CD4-positive, alpha-beta T cell treated with Interleukin-21 for 1 hour (primary cell): ENCODE data around the gene SLX4IP.

Experiments used
- DNase-seq: peaks from one replicate; pipeline ENCODE4 v3.0.0-alpha.2; 2020

The SLX4IP gene

DNA sequence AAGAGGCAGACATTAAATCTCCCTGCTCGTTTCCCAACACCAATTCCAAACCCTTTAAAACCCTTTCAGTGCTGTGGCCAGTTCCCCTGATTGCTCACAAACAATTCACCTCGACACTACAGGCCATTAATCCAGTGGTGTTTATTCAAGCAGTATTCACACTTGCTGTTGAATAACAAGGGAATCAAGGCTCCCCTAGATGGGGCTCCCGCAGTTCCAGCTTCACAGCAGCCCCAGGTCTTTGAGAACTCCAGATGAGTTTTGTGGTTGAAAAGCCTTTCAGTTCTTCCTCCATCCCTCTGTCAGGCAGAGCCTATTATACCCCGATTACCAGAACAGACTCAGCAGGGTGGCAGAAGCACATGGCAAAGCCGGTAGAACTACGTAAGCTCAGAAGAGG is 202.5 kb downstream of the SLX4IP start:
- no peak for DNase-seq

DNA sequence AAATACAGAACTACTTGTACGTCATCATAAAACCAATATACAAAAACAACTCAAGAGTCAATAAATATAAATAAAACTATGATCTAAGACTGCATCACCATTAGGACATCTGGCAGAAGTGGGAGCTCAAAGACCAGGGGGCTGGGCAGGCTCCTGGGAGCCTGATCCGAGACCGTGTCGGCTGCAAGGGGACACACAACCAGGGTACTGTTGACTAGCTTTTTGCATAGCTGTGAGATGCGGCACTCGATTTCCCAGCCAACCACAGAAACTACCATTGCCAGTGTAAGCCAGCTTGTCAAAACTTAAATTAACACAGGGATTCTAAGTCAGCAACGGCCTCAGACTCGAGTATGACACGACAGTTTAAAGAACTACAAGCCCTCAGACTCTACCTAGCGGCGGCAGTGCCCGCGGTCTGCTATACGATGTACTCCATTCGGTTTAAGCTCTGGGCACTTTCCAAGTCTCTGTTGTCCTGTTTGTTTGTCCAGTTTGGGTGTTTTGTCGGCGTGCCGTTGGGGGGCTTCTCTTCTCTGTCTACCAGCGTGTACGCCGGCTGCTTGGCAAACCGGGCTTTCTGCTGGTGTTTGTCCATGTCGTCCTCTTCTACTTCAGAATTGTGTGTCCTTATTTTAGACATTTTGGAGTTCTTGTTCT is 204.1 kb downstream of the SLX4IP start:
- no peak for DNase-seq

DNA sequence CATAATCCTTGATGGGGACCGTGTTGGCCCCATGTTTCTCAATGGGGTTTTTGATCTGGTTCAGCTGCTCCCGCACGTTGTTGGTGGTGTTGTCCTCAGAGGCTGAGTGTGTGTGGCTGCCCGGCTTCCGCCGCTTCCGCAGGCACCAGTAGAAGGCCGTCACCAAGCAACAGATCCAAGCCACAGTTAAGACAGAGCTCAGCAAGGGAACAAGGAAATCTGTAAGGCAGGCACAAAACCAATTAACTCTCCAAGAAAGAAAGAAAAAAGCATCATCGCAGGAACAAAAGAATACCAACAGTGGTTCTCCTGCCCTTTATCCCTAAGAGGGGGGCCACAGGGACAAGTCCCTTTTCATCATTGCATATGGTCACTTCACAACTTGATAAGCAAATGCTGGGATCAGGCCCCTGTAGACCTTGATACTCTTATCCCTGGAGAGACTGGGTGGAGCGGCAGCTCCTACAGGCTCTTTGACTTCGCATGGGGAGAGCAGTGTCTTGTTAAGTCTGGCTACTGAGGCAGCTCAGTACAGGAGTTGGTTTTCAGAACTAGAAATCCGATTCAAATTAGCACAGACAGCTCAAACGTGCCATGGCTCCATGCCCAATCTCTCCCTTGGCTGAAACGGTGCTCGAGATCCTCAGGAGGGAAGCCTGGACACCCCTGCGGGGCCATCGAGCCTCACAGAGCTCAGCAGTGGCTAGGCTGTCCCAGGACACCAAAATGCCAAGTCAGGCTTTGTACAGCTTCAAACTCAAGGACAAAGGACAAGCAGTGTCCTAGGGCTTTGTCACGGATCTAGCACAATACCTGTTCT is 204.8 kb downstream of the SLX4IP start:
- DNase-seq = no peak

DNA sequence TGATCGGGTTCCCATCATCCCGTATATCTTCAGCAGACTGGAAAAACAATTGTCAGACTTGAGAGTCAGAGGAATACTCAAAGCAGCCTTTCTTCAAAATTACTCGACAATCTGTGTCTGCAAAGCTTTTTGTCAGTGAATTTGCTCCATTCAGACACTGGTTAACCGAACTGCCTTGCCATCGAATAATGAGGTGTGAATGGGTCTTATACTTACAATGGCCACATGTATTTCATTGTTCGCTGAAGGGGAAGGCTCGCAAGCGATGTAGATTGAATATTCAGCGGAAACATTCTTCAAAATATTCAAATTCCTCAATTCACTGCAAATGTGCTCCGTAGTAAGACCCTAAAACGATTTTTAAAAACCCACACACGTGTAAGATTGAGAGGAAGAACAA is 205.8 kb downstream of the SLX4IP start:
- no peak for DNase-seq

DNA sequence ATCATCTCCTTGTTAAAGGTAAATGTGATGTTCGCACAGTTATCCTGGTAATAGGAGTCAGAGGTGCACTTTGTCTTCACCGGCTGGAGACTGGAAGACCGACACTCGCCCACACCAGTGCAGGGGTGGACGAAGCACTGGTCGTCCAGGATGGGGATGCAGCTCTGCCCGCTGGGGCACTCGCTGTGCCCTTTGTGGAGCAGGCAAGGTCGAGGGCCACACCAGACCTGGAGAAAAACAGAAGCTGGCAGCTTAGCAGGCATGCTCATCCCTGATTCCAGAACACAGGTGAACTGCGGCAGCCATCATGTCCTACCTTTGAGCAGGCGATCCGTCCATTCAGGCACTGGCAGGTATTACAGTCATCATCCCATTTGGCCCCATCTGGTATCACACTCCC is 206.4 kb downstream of the SLX4IP start:
- DNase-seq = no peak

DNA sequence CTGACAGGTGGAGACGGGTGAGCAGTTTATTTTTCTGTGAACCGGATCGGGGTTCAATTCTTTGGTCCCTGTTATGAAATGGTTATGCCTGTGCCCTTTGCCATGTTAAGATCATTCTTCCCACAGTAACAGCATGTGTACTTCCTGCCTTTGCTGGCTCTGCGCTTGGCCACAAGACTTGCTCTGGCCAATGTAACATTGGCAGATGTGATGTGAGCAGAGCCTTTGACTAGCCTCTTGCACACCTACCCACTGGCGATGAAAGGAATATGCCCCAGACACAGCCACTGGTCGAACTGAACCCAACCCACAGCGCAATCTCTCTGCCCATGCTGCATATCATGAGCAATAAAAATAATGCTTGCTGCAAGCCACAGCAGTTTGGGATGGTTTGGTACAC is 206.8 kb downstream of the SLX4IP start:
- DNase-seq = no peak

DNA sequence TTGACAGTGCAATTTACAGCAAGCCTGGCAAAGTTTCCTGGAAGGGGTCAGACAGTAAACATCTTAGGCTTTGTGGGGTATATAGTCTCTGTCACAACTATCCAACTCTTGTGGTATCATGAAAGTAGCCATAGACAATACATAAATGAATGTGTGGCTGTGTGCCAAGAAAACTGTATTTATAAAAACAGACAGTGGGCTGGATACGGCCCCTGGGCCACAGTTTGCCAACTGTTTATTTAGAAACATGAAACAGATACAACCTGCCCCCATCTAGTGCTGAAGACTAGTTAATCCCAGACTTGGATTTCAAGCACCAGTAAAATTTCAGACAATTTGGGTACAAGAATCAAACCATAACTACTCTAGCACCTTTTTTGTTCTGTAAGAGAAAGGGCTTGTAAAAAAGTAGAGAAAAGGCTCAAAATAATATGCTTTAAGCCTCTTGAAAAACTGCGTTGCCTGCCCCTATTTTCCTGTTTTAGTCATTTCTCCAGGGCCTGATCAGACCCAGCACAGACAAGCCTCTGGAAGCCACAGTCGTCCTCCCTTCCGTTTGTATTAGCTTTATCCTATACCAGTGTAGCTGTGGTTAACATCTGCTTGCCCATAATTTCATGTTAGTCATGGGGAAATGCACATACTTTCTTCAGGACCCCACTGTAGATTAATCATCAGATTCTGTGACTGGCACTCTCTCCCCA is 207.9 kb downstream of the SLX4IP start:
- no peak for DNase-seq

DNA sequence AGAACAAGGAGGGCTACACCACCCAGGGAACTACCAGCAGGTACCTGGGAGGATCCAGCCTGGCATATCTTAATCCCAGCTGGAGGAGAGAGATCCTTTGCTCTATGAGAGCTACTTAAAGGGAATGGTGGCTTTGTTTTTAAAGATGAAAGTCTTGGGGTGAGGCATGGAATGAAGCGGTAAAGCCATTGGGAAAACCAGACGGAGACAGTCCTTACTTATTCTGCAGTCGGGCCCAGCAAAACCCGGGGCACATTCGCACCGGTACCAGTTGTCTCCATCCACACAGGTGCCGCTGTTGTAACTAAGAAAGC is 208.4 kb downstream of the SLX4IP start:
- DNase-seq = no peak

DNA sequence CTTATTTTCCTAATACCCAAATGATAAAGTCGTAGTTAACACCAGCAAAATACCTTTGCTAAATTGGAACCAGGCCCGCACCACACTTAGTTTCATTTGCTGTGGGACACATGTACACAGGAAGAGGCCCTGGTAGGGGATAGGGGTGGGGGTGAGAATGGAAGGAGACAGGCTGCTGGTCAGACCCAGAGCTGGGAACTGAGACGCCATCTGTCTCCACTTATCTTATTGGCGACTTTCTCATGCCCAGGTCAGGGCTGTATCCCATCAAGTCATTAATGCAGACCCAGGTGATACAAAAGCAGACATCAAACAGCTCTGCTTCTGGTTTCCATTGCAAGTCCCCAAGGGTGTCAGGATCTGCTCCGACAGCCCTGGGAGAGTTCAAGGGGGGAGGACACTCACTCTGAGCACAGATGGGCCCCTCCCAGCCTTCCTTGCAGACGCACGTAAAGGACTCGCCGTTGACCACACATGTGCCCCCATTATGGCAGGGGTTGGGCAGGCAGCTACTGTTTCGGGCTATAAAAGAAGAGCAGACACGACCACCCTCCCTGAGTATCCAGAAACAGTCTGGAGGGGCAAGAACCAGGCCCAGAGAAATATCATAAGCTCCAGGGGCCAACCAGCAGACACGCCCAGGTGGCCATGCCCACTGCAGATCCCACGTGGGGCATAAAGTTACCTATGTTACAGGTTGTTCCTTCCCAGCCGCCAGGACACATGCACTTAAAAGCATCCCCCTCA is 209.5 kb downstream of the SLX4IP start:
- no peak for DNase-seq

DNA sequence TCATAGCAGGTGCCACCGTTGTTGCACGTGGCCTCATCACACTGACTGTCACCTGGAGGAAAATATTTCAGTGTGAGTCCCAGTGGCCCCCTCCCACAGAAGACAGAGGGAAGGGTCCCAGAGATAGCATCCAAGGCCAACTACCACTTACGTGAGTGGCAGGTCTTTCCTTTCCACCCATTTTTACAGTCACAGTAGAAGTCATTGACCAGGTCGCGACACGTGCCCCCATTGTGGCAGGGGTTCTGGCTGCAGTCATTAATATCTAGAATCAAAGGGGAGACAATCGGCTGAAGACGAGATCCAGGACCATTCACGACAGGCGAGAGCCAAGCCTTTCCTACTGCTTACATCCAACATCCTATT is 210.1 kb downstream of the SLX4IP start:
- DNase-seq = no peak

DNA sequence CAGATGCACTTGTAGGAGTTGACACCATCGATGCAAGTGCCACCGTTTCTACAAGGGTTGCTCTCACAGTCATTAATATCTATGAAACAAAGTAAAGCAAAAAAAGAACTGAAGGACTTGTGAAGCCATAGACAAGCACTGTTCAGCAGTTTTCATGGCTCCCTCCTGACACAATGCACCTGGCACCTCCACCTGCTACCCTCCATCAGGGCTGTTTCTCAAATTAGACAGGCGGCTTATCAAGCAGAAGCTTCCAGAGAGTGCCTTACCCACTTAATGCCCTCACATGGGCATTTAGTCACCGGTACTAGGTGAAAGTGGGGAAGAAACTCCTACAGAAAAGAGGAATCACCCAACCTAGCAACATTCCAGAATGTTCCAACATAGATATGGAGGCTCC is 210.9 kb downstream of the SLX4IP start:
- DNase-seq = no peak

DNA sequence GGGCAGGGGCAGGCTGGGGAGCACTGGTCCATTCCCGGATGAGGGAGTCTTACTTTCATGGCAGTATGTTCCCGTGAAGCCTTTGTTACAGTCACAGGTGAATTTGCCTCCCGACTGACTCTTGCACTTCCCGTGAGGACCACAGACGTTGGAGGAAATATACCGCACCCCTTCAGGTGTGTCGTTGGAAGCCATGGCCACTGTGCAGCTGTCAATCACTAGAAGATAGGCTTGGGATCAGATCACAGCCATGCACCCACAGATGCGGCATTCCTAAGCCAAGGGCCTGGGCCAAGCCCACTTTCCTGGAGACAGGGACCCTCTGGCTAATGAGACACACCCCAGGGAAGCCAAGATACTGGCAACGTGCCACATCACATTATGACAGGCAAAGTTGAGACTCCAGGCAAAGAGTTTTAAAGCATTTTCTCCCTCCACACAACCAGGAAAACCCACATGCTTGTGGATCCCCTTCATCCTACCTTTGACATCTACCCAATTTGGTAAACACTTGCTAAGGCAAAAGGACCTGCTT is 211.8 kb downstream of the SLX4IP start:
- DNase-seq = no peak

DNA sequence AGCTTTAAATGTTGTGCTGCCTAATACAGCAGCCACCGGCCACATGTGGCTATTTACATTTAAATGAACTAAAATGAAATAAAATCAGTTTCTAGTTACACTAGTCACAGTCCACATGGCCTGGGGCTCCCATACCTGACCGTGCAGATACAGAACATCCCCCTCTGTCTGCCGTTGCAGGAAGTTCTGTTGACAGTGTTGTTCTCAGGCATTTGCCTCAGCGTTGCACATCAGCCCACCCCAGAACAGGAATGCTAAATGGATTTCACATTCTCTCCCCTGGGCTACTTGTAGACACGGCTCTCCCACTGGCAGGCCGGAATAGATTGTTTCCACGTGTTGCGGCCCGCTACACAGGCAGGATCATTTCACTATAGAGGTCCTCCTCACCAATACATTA is 212.4 kb downstream of the SLX4IP start:
- no peak for DNase-seq

DNA sequence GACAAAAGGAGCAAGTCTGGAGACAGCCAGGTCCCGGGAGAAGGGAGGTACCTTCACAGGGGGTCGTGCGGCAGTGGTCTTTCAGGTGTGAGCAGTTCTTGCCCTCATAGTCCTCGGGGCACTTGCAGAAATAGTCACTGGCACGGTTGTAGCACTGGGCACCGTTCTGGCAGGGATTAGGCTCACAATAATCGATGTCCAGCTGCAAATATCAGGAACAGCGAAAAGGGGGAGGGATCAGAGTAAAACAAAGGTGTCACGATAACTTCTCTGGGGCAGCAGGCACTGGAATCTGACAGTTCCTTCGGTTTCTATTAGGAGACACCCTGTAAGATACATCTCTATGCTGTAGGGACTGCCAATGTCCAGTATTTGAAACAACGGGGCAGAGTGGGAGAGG is 212.8 kb downstream of the SLX4IP start:
- no peak for DNase-seq

DNA sequence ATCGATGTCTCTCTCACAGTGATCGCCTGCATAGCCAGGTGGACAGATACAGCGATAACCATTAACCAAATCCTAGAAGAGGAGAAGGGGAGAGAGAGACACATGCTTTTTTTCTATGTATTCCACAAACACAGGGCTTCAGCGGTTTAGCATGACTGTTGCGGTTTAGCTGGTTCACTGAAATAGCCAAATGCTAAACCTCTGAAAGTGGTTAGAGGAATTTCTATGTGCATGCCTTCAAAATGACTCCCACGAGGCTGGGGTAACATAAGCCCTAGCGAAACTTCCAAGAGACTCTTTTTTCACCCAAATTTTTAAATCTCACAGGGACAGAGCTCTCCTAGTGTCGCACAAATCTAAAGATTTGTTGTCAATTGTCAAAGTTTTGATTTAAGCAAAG is 213.5 kb downstream of the SLX4IP start:
- no peak for DNase-seq

DNA sequence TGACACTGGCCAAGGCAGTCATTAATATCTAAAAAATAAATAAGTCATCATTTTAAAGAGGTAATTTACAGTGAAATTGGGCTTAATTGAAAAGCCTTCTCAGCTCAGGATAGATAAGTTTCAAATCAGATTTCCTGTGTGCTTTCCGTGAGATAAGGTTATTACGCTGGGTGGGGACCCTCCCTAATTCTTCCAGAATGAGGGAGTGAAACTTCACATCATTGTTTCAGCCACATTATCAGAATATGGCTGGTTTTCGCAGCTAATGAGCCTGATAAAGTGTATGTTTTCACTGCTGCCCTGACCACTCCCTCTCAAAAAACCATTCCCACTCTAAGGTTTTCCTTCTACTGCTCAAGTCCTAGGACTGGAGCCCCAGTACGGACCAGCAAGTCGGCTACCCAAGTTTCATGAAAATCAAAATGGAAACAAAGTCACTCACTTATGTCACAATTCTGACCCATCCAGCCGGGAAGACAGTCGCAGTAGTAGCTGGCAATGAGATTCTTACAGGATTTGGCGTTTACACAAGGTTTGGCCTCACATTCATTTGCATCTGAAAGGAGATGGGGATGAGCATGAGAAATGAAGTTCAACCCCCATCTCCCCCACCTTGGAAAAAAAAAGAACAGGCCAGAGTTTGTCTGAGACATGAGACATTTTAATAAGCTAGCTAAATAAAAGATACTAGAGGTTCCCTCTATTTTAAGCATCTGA is 214.1 kb downstream of the SLX4IP start:
- DNase-seq = no peak

DNA sequence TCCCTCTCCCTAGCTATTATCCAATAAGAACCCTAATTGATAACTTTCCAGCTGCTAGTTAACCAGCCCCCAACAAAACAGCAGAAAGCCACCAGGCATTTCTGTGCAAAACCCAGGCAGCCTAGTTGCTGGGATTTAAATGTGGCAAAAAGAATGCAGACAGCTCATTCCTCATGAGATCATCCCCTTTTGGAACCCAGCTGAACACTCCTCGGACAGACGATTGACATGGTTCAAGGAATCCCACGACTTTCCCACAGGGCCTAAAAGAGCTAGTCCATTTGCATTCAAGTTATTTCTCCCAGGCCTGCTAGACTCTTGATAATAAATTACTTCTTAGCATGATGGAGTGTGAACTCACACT is 214.7 kb downstream of the SLX4IP start:
- no peak for DNase-seq

DNA sequence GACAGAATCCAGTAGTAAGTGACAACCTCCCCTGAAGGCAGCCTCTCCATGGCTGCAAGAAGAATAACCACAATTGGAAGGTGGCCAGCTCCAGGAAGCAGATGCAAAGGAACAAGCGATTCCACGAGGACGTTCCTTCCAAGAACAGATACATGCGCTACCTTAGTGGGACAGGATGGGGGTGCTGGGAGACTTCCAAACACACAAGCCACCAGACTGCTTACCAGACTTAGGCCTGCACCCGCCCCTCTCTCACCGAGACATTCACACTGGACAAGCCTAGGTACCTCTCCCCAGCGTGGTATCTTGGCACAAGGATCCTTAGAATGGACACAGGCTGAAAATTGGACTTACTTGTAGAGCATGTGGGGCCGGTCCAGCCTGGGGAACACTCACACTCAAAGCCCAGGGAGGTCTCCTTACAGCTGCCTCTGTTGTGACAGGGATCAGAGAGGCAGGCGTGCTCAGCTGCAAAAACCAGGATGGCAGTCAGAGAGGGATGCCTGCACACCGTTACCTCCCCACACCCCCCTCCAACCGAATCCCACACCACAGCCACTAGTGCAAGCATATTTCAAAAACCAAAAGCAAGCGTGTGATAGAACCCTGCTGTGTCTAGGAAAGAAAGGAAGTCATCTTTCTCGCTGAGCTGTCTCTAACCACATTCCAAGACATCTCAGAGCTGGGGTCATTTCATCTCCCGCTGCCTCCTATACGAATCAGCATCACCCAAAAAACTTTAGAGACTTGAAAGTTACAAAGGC is 216.3 kb downstream of the SLX4IP start:
- DNase-seq = no peak

DNA sequence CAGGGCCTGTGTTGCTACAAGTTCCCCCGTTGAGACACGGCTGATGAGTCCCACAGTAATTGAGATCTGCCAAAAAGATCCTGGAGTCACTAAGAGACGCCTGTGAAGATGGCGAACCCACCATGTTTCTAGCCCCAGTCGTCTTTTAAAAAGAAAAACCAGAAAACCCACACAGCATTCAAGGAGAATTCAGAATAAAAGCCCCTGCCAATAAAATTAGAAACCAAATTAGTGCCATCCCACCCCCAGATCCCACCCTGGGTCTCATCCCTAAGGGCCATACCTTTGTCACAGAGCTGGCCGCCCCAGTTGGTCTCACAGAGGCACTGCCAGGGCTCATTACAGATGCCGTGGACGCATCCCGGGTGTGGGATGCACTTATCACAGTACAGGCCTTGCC is 217.1 kb downstream of the SLX4IP start:
- DNase-seq = no peak

DNA sequence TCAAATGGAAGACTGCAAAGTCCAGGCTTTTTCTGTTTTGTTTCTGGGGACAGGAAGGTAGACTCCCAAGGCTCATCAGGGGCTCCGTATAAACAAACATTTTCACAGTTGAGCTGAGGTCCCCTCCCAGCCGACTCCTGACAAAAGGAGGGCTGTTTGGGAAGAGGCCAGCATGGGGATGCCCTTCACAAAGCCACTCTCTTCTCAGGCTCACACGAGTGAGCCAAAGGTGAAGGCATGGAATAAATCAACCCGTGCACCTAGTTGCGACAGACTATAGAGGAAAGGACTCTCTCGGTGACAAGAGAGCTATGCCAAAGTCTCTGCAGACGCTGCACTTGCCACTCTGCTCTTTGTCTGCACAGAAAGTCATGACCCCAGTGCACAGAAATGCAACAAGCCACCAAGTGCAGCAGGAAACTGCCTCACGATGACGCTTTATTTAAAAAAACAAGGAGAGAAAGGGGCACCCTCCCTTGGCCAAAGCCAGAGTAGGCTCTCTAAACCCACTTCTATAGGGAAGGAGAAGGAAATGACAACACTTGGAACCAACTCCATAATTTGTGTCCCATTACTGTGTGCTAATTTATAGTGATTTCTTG is 217.7 kb downstream of the SLX4IP start:
- no peak for DNase-seq

DNA sequence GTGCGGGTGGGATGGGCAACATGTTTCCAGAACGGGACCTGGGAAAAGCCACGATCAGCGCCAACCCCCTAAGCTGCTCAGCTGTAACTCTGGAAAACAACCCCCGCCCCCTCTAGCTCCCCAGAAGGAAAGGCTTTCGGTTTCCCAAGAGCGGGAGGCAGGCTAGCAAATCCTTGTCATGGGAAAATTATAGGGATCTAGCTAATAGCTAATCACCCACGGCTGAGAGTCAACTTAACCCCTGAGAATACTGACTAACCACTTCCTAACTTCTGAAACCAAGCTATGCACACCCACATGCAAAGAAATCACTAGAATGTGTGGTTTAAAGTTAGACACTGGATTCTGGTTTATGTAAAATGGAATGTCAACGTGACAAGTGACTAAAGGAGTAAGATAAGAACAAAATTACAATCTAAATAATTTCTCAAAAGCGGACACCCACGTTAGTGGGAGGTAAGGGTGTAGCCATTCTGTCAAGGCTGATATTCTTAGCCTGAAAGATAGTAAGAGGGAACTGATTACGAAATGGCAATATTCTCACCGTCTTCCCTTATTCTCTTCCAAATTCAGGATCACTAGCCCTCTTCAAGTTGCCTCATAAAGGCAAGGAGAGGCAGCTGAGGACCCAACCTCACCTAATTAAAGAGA is 218.6 kb downstream of the SLX4IP start:
- no peak for DNase-seq
